B cell (primary cell): ENCODE measurements around the gene METTL3. TPM values are rescaled to one million over a fixed set of nuclear protein-coding genes. Genes with fewer than 3 reads are reported as not detected.
A peak's percentile ranks its signal among the peaks of the same experiment; 100 is the strongest.

Experiments used
- ATAC-seq: fragments of 200-7000 bp; cut with Tn5 transposase; one replicate; pipeline ENCODE4 v1.10.0; 2021; ENCODE audit warnings: low read depth, mild to moderate bottlenecking, moderate number of reproducible peaks, moderate library complexity
- CTCF ChIA-PET: fragments of 350-600 bp; sonication (Branson Sonifier 250); formaldehyde crosslinking; loops from one replicate; lab custom pipeline; 2021; ENCODE audit warnings: antibody characterized with exemption, inconsistent platforms; lab: Charles Lee
- POLR2A ChIA-PET: fragments of 350-600 bp; sonication (Branson Sonifier 250); formaldehyde crosslinking; loops from one replicate; lab custom pipeline; 2021; ENCODE audit warnings: antibody characterized with exemption; lab: Charles Lee
- DNase-seq: peaks from one replicate; pipeline ENCODE4 v3.0.0; 2013
- H2AFZ ChIP-seq: 2 replicates; pipeline ENCODE4 v1.6.1; 2012; ENCODE audit warnings: mild to moderate bottlenecking, low read depth, low read length; ENCODE audit not compliant: insufficient read depth, poor library complexity, severe bottlenecking
- H3K27ac ChIP-seq, 2 donors: 1 replicate in 1 of 2; 2 replicates in 1 of 2; pipeline ENCODE4 v1.5.1; 2012 to 2013; ENCODE audit warnings: low read length in 2 of 2, mild to moderate bottlenecking in 2 of 2, moderate library complexity in 1 of 2
- H3K27me3 ChIP-seq, 4 experiments: fragments of 200-600 bp in 1 of 4; sonication (generic) in 1 of 4; replicated peaks in 1 of 4; 1 replicate in 2 of 4; 2 replicates in 2 of 4; pipeline versions ENCODE4 v1.6.1 to v1.7.0; 2013 to 2016; ENCODE audit warnings: low read length in 3 of 4, mild to moderate bottlenecking in 2 of 4, mixed read lengths in 1 of 4, moderate library complexity in 1 of 4; ENCODE audit not compliant: insufficient read depth in 4 of 4, control insufficient read depth in 3 of 4; ENCODE audit errors: control extremely low read depth in 1 of 4
- H3K36me3 ChIP-seq, 2 experiments: replicated peaks in 1 of 2; 1 replicate in 1 of 2; 2 replicates in 1 of 2; pipeline versions ENCODE4 v1.6.1 to v1.7.1; 2013; ENCODE audit warnings: low read length in 1 of 2; ENCODE audit not compliant: insufficient read depth in 2 of 2, control insufficient read depth in 1 of 2; ENCODE audit errors: control extremely low read depth in 1 of 2, extremely low read depth in 1 of 2
- H3K4me1 ChIP-seq, 2 donors: fragments of 200-600 bp in 1 of 2; sonication (generic) in 1 of 2; 1 replicate in 1 of 2; 2 replicates in 1 of 2; pipeline versions ENCODE4 v1.5.1 to v1.6.1; 2013 to 2017; ENCODE audit warnings: low read length in 2 of 2; ENCODE audit not compliant: control insufficient read depth in 2 of 2, insufficient read depth in 2 of 2
- H3K4me2 ChIP-seq: replicated peaks from 2 replicates; pipeline ENCODE3; 2012; ENCODE audit warnings: mild to moderate bottlenecking, low read depth, low read length; ENCODE audit not compliant: poor library complexity, severe bottlenecking
- H3K4me3 ChIP-seq, 5 experiments: fragments of 200-600 bp in 1 of 5; sonication (generic) in 1 of 5; 1 replicate in 3 of 5; 2 replicates in 2 of 5; pipeline versions ENCODE4 v1.5.1 to v1.7.0; 2011 to 2016; ENCODE audit warnings: low read length in 4 of 5, mild to moderate bottlenecking in 4 of 5, low read depth in 2 of 5, control low read depth in 1 of 5, moderate library complexity in 1 of 5; ENCODE audit not compliant: insufficient read depth in 1 of 5; ENCODE audit errors: control extremely low read depth in 1 of 5, extremely low read depth in 1 of 5
- H3K79me2 ChIP-seq: fragments of 200-600 bp; sonication (generic); one replicate; pipeline ENCODE4 v1.6.0; 2016; ENCODE audit warnings: low read length; ENCODE audit not compliant: control insufficient read depth, insufficient read depth
- H3K9ac ChIP-seq: fragments of 200-600 bp; sonication (generic); 2 replicates; pipeline ENCODE4 v1.6.1; 2017; ENCODE audit warnings: mild to moderate bottlenecking, low read length, moderate library complexity
- H3K9me3 ChIP-seq, 3 donors: one replicate each; pipeline versions ENCODE4 v1.6.1 to v1.7.1; 2013; ENCODE audit warnings: low read length in 2 of 3; ENCODE audit not compliant: control insufficient read depth in 2 of 3, insufficient read depth in 1 of 3; ENCODE audit errors: control extremely low read depth in 1 of 3
- H4K20me1 ChIP-seq: 2 replicates; pipeline ENCODE4 v1.6.0; 2012; ENCODE audit warnings: mild to moderate bottlenecking, low read length; ENCODE audit not compliant: insufficient read depth, control insufficient read depth, poor library complexity, severe bottlenecking
- H3K27ac Mint-ChIP-seq: one replicate; pipeline ENCODE4 v1.8.0; 2021; ENCODE audit warnings: mixed read lengths
- H3K27me3 Mint-ChIP-seq: one replicate; pipeline ENCODE4 v1.8.0; 2021; ENCODE audit warnings: mixed read lengths
- H3K4me1 Mint-ChIP-seq: one replicate; pipeline ENCODE4 v1.8.0; 2021; ENCODE audit warnings: mixed read lengths
- H3K4me3 Mint-ChIP-seq: one replicate; pipeline ENCODE4 v1.8.0; 2021; ENCODE audit warnings: mixed read lengths
- H3K9me3 Mint-ChIP-seq: one replicate; pipeline ENCODE4 v1.8.0; 2022; ENCODE audit warnings: mixed read lengths; ENCODE audit not compliant: insufficient read depth
- CTCF ChIP-seq: fragments of 200-600 bp; IDR thresholded peaks from one replicate; pipeline ENCODE4 v1.8.0; 2022; ENCODE audit warnings: antibody characterized with exemption, mild to moderate bottlenecking
- EZH2 ChIP-seq: IDR thresholded peaks from 2 replicates; pipeline ENCODE4 v1.6.1; 2012; ENCODE audit warnings: borderline replicate concordance, low read depth, mild to moderate bottlenecking, moderate library complexity, low read length; ENCODE audit not compliant: insufficient read depth, poor library complexity, severe bottlenecking
- WGBS: methylation state at CpG from one replicate; pipeline ENCODE4 v1.1.5; 2013; ENCODE audit warnings: missing lambda C conversion rate; ENCODE audit not compliant: insufficient coverage; 5-methylcytosine and 5-hydroxymethylcytosine counted together
- intact Hi-C: fragments of 100-400 bp; cut with micrococcal nuclease; formaldehyde crosslinking; loops from one replicate; pipeline ENCODE4 v1.10.0; 2022
- polyA plus RNA-seq: library from polyadenylated mRNA; depleted of rRNA; stranded (reverse); fragments of >200 nt; gene quantifications from 2 replicates; pipeline ENCODE4 v1.2.3, GENCODE V29; 2012
- total RNA-seq, 2 donors: library from RNA; stranded (reverse); fragments of 120-200 nt in 1 of 2; gene quantifications; 1 replicate in 1 of 2; 2 replicates in 1 of 2; pipeline versions ENCODE4 v1.2.3 to v1.2.4, GENCODE V29; 2013 to 2022

The METTL3 gene
- total and polyA plus RNA-seq, 2 donors (not counting 1 experiment from before 2014, with no cell fraction given) = 118 to 161 TPM

GRCh38 chr14:21537090-21537424 is 25.9 kb upstream of the METTL3 start:
- no peaks in the 10 kb centered on the region for H3K9me3 Mint-ChIP-seq
- peaks cover 65% of the 10 kb centered on the region for H3K27me3 Mint-ChIP-seq
- 75% methylated on average over 1 of the region's 3 CpGs for WGBS
- H3K9ac ChIP-seq = no peak overlapping the region
- peaks cover 12% of the 10 kb centered on the region for H3K4me1 Mint-ChIP-seq
- no peaks in the 10 kb centered on the region for H3K36me3 ChIP-seq
- no peak for TF ChIP-seq CTCF
- no peak for TF ChIP-seq EZH2
- H3K27ac ChIP-seq = no peak overlapping the region
- peak overlapping the region; percentile 31 for H3K4me2 ChIP-seq
- no peaks in the 10 kb centered on the region for H3K9me3 ChIP-seq
- intact Hi-C loops = no loop called here
- ChIA-PET CTCF (no interaction called here), POLR2A (no interaction called here)
- H4K20me1 ChIP-seq = no peaks in the 10 kb centered on the region
- H2AFZ ChIP-seq = peak overlapping the region; percentile 60
- H3K27me3 ChIP-seq = peaks cover 0 to 41% (median 34%) of the 10 kb centered on the region in 4 experiments
- H3K4me1 ChIP-seq = peaks cover 8 to 10% of the 10 kb centered on the region in 2 donors
- no peak for DNase-seq
- no peak for ATAC-seq
- no peak overlapping the region for H3K4me3 ChIP-seq
- peak overlapping the region; percentile 30 for H3K4me3 Mint-ChIP-seq
- no peak overlapping the region for H3K27ac Mint-ChIP-seq
- no peaks in the 10 kb centered on the region for H3K79me2 ChIP-seq

GRCh38 chr14:21536418-21537089 is 25.4 kb upstream of the METTL3 start:
- no peak for DNase-seq

More at GRCh38 chr14:21536418-21537089, 25.4 kb upstream of the METTL3 start:
- TF ChIP-seq CTCF = no peak
- TF ChIP-seq EZH2 = no peak
- H3K27ac Mint-ChIP-seq = no peak overlapping the region
- Histone ChIP-seq H2AFZ (peak overlapping the region; percentile 60), H3K27ac (no peak overlapping the region), H3K9ac (peak overlapping the region; percentile 12), H3K4me3 (no peak overlapping the region), H3K79me2 (no peaks in the 10 kb centered on the region), H3K27me3 (peaks cover 0 to 41% (median 34%) of the 10 kb centered on the region in 4 experiments), H3K4me1 (peaks cover 8 to 10% of the 10 kb centered on the region in 2 donors), H3K4me2 (peak overlapping the region; percentile 31), H4K20me1 (no peaks in the 10 kb centered on the region), H3K9me3 (no peaks in the 10 kb centered on the region), H3K36me3 (no peaks in the 10 kb centered on the region)
- POLR2A ChIA-PET = no interaction called here
- peaks cover 12% of the 10 kb centered on the region for H3K4me1 Mint-ChIP-seq
- no peak for ATAC-seq
- H3K27me3 Mint-ChIP-seq = peaks cover 63% of the 10 kb centered on the region
- CTCF ChIA-PET = no interaction called here
- peak overlapping the region; percentile 30 for H3K4me3 Mint-ChIP-seq
- no peaks in the 10 kb centered on the region for H3K9me3 Mint-ChIP-seq
- WGBS = 9% methylated on average over 18 of the region's 25 CpGs
- intact Hi-C loops = no loop called here
